Measurements from ENCODE around the gene EFNA4.

EFNA4 gene

GRCh38 chr1:155053531-155054105 is 9.9 kb upstream of the EFNA4 start:
- TF ChIP-seq POLR2AphosphoS5 (IDR thresholded peaks at IDR 0.05; ENCODE audit: low read depth, low read length) = no peak
- no peak for TF ChIP-seq SIN3A (IDR thresholded peaks at IDR 0.05; ENCODE audit: borderline replicate concordance, insufficient read depth, low read length)
- TF ChIP-seq FOXP2 (optimal IDR thresholded peaks at IDR 0.05; ENCODE audit: borderline replicate concordance, extremely low read depth, extremely low read length, insufficient read depth) = no peak
- no peak for TF ChIP-seq REST (IDR thresholded peaks at IDR 0.05; ENCODE audit: insufficient read depth in 1 of 2, low read depth in 2 of 2, low read length in 2 of 2)
- no peak for TF ChIP-seq TAF1 (IDR thresholded peaks at IDR 0.05; ENCODE audit: borderline replicate concordance, insufficient read depth, low read length)

- TF ChIP-seq REST (IDR thresholded peaks at IDR 0.05; ENCODE audit: insufficient read depth in 1 of 2, low read depth in 2 of 2, low read length in 2 of 2) (no peak), SIN3A (IDR thresholded peaks at IDR 0.05; ENCODE audit: borderline replicate concordance, insufficient read depth, low read length) (no peak), TAF1 (IDR thresholded peaks at IDR 0.05; ENCODE audit: borderline replicate concordance, insufficient read depth, low read length) (no peak), POLR2AphosphoS5 (IDR thresholded peaks at IDR 0.05; ENCODE audit: low read depth, low read length) (no peak)
Observed at GRCh38 chr1:155057104-155057503, 6.4 kb upstream of the EFNA4 start.

GRCh38 chr1:155057788-155058211 is 5.7 kb upstream of the EFNA4 start:
- TF ChIP-seq TAF1 (IDR thresholded peaks at IDR 0.05; ENCODE audit: borderline replicate concordance, insufficient read depth, low read length) = no peak
- TF ChIP-seq FOXP2 (optimal IDR thresholded peaks at IDR 0.05; ENCODE audit: borderline replicate concordance, extremely low read depth, extremely low read length, insufficient read depth) = no peak
- no peak for TF ChIP-seq SIN3A (IDR thresholded peaks at IDR 0.05; ENCODE audit: borderline replicate concordance, insufficient read depth, low read length)
- TF ChIP-seq REST (IDR thresholded peaks at IDR 0.05; ENCODE audit: insufficient read depth in 1 of 2, low read depth in 2 of 2, low read length in 2 of 2) = no peak
- no peak for TF ChIP-seq POLR2AphosphoS5 (IDR thresholded peaks at IDR 0.05; ENCODE audit: low read depth, low read length)

- no peak for TF ChIP-seq REST (IDR thresholded peaks at IDR 0.05; ENCODE audit: insufficient read depth in 1 of 2, low read depth in 2 of 2, low read length in 2 of 2)
- no peak for TF ChIP-seq FOXP2 (optimal IDR thresholded peaks at IDR 0.05; ENCODE audit: borderline replicate concordance, extremely low read depth, extremely low read length, insufficient read depth)
- TF ChIP-seq TAF1 (IDR thresholded peaks at IDR 0.05; ENCODE audit: borderline replicate concordance, insufficient read depth, low read length) = no peak
- TF ChIP-seq SIN3A (IDR thresholded peaks at IDR 0.05; ENCODE audit: borderline replicate concordance, insufficient read depth, low read length) = no peak
- TF ChIP-seq POLR2AphosphoS5 (IDR thresholded peaks at IDR 0.05; ENCODE audit: low read depth, low read length) = no peak
Observed at GRCh38 chr1:155060736-155061135, 2.8 kb upstream of the EFNA4 start.

All from PFSK-1 (cell line).